H1 (cell line): Measurements from ENCODE around the gene RASGRF1. TPM values are rescaled to one million over a fixed set of nuclear protein-coding genes. Genes with fewer than 3 reads are reported as not detected.

Source experiments
- CTCF ChIA-PET: fragments of 300-600 bp; sonication (Branson Sonifier 250); formaldehyde crosslinking; loops from one replicate; lab custom pipeline; 2021; ENCODE audit not compliant: partially characterized antibody; lab: Charles Lee
- POLR2A ChIA-PET: fragments of 300-600 bp; sonication (Branson Sonifier 250); formaldehyde crosslinking; loops from one replicate; lab custom pipeline; 2021; ENCODE audit warnings: inconsistent platforms; ENCODE audit not compliant: partially characterized antibody; lab: Charles Lee
- DNase-seq, 2 experiments: peaks; one replicate each; pipeline versions ENCODE4 v3.0.0 to v3.0.0-alpha.2; 2010 to 2022; ENCODE audit warnings: low spot score in 2 of 2, low read depth in 1 of 2, mixed read lengths in 1 of 2
- FAIRE-seq: peaks from 2 replicates; lab custom pipeline; 2011; peaks lifted over from hg19 to GRCh38; lab: Jason Lieb, UNC
- H2AFZ ChIP-seq: 2 replicates; pipeline ENCODE4 v1.8.1; 2012; ENCODE audit warnings: low read length, inconsistent platforms
- H2AK5ac ChIP-seq: 2 replicates; pipeline ENCODE4 v1.6.1; 2013; ENCODE audit warnings: low read depth, low read length
- H2BK120ac ChIP-seq: replicated peaks from 2 replicates; pipeline ENCODE3; 2013; ENCODE audit warnings: low read depth, low read length, inconsistent platforms
- H2BK12ac ChIP-seq: 2 replicates; pipeline ENCODE4 v1.6.1; 2013; ENCODE audit warnings: low read depth, low read length
- H2BK15ac ChIP-seq: 2 replicates; pipeline ENCODE4 v1.6.1; 2013; ENCODE audit warnings: low read length
- H2BK20ac ChIP-seq: 2 replicates; pipeline ENCODE4 v1.6.1; 2013; ENCODE audit warnings: low read length
- H2BK5ac ChIP-seq: 2 replicates; pipeline ENCODE4 v1.6.1; 2013; ENCODE audit warnings: low read depth, low read length
- H3K14ac ChIP-seq: 2 replicates; pipeline ENCODE4 v1.6.1; 2013; ENCODE audit warnings: inconsistent platforms; ENCODE audit not compliant: insufficient read length
- H3K18ac ChIP-seq: 2 replicates; pipeline ENCODE4 v1.6.1; 2013; ENCODE audit warnings: low read length; ENCODE audit errors: extremely low read depth
- H3K23ac ChIP-seq: 2 replicates; pipeline ENCODE4 v1.6.1; 2013; ENCODE audit warnings: inconsistent platforms; ENCODE audit not compliant: insufficient read length
- H3K23me2 ChIP-seq: 2 replicates; pipeline ENCODE4 v1.6.1; 2013; ENCODE audit warnings: low read depth, low read length
- H3K27ac ChIP-seq: 2 replicates; pipeline ENCODE4 v1.6.1; 2011; ENCODE audit warnings: low read depth, low read length, inconsistent platforms
- H3K27me3 ChIP-seq, 4 experiments: replicated peaks in 1 of 4; 1 replicate in 1 of 4; 2 replicates in 3 of 4; pipeline versions ENCODE4 v1.6.1 to v1.8.1; 2011 to 2013; ENCODE audit warnings: low read length in 3 of 4, mild to moderate bottlenecking in 3 of 4, inconsistent platforms in 2 of 4, mixed read lengths in 2 of 4, moderate library complexity in 1 of 4; ENCODE audit not compliant: control insufficient read depth in 3 of 4, insufficient read depth in 3 of 4; ENCODE audit errors: extremely low read depth in 1 of 4
- H3K36me3 ChIP-seq, 4 experiments: 2 replicates each; pipeline versions ENCODE4 v1.6.1 to v1.8.1; 2011 to 2013; ENCODE audit warnings: mild to moderate bottlenecking in 4 of 4, low read length in 3 of 4, moderate library complexity in 2 of 4, control low read depth in 1 of 4, inconsistent platforms in 1 of 4; ENCODE audit not compliant: insufficient read depth in 4 of 4, control insufficient read depth in 2 of 4
- H3K4ac ChIP-seq: replicated peaks from 2 replicates; pipeline ENCODE3; 2013; ENCODE audit warnings: low read length, low read depth, mixed read lengths, inconsistent platforms; ENCODE audit not compliant: insufficient read length
- H3K4me1 ChIP-seq, 4 experiments: replicated peaks in 1 of 4; 1 replicate in 1 of 4; 2 replicates in 3 of 4; pipeline versions ENCODE4 v1.6.1 to v1.8.1; 2011 to 2013; ENCODE audit warnings: low read length in 3 of 4, inconsistent platforms in 2 of 4, mixed read lengths in 1 of 4; ENCODE audit not compliant: insufficient read depth in 4 of 4, control insufficient read depth in 3 of 4
- H3K4me2 ChIP-seq, 2 experiments: 2 replicates each; pipeline versions ENCODE4 v1.6.1 to v1.8.1; 2011 to 2013; ENCODE audit warnings: low read depth in 2 of 2, low read length in 2 of 2, control low read depth in 1 of 2, inconsistent platforms in 1 of 2, mild to moderate bottlenecking in 1 of 2; ENCODE audit not compliant: insufficient read depth in 1 of 2
- H3K4me3 ChIP-seq, 4 experiments: fragments of 200-600, 300-600 bp in 1 of 4; sonication (generic), shearing (Covaris generic), sonication (Bioruptor Twin) in 1 of 4; 2 replicates each; pipeline versions ENCODE4 v1.5.1 to v1.8.1; 2011 to 2016; ENCODE audit warnings: low read length in 4 of 4, low read depth in 3 of 4, control low read depth in 2 of 4, inconsistent platforms in 2 of 4, mild to moderate bottlenecking in 2 of 4, mixed read lengths in 1 of 4, moderate library complexity in 1 of 4; ENCODE audit not compliant: insufficient read depth in 2 of 4; ENCODE audit errors: extremely low read depth in 1 of 4
- H3K56ac ChIP-seq: replicated peaks from 2 replicates; pipeline ENCODE3; 2013; ENCODE audit warnings: low read depth, mild to moderate bottlenecking, mixed read lengths, low read length, inconsistent platforms; ENCODE audit not compliant: insufficient read length
- H3K79me1 ChIP-seq: 2 replicates; pipeline ENCODE4 v1.6.1; 2013; ENCODE audit warnings: low read depth, low read length, control low read depth
- H3K79me2 ChIP-seq, 2 experiments: 2 replicates each; pipeline versions ENCODE4 v1.6.1 to v1.8.1; 2012 to 2013; ENCODE audit warnings: low read length in 2 of 2, mild to moderate bottlenecking in 2 of 2, inconsistent platforms in 1 of 2; ENCODE audit not compliant: insufficient read depth in 2 of 2, control insufficient read depth in 1 of 2
- H3K9ac ChIP-seq, 4 experiments: replicated peaks in 1 of 4; 1 replicate in 1 of 4; 2 replicates in 3 of 4; pipeline versions ENCODE4 v1.6.1 to v1.8.1; 2011 to 2013; ENCODE audit warnings: low read depth in 3 of 4, low read length in 3 of 4, control low read depth in 2 of 4, mild to moderate bottlenecking in 2 of 4, moderate library complexity in 2 of 4, inconsistent platforms in 1 of 4; ENCODE audit errors: extremely low read depth in 1 of 4
- H3K9me3 ChIP-seq, 2 experiments: 2 replicates each; pipeline versions ENCODE4 v1.6.1 to v1.8.1; 2012 to 2013; ENCODE audit warnings: mild to moderate bottlenecking in 2 of 2, moderate library complexity in 2 of 2, control low read depth in 1 of 2, inconsistent platforms in 1 of 2, low read depth in 1 of 2, low read length in 1 of 2, mixed read lengths in 1 of 2; ENCODE audit not compliant: insufficient read depth in 2 of 2
- H4K20me1 ChIP-seq, 2 experiments: replicated peaks in 1 of 2; 2 replicates each; pipeline versions ENCODE3 to v1.8.1; 2011 to 2013; ENCODE audit warnings: inconsistent platforms in 2 of 2, low read length in 2 of 2, mild to moderate bottlenecking in 1 of 2; ENCODE audit not compliant: insufficient read depth in 2 of 2, control insufficient read depth in 1 of 2
- H4K5ac ChIP-seq: 2 replicates; pipeline ENCODE4 v1.6.1; 2013; ENCODE audit warnings: low read length, low read depth, mixed read lengths, inconsistent platforms; ENCODE audit not compliant: insufficient read length
- H4K8ac ChIP-seq: 2 replicates; pipeline ENCODE4 v1.8.0; 2013; ENCODE audit warnings: mild to moderate bottlenecking, moderate library complexity, low read length, inconsistent platforms; ENCODE audit not compliant: insufficient read depth; ENCODE audit errors: extremely low read depth
- H4K91ac ChIP-seq: replicated peaks from 2 replicates; pipeline ENCODE3; 2013; ENCODE audit warnings: low read length, mixed read lengths, inconsistent platforms; ENCODE audit not compliant: insufficient read length
- CEBPB ChIP-seq: IDR thresholded peaks from 2 replicates; pipeline ENCODE4 v1.6.1; 2012; ENCODE audit warnings: low read depth, low read length
- CHD2 ChIP-seq: IDR thresholded peaks from 2 replicates; pipeline ENCODE4 v1.6.1; 2012; ENCODE audit warnings: low read length, improper control_type of control experiment
- CTBP2 ChIP-seq: IDR thresholded peaks from 2 replicates; pipeline ENCODE4 v1.7.0; 2011; ENCODE audit warnings: borderline replicate concordance, mild to moderate bottlenecking, moderate library complexity, mixed read lengths, low read length; ENCODE audit not compliant: insufficient read depth, insufficient read length
- E2F6 ChIP-seq: IDR thresholded peaks from 2 replicates; pipeline ENCODE4 v1.6.1; 2012; ENCODE audit warnings: inconsistent platforms
- FOSL1 ChIP-seq: IDR thresholded peaks from 2 replicates; pipeline ENCODE4 v1.6.1; 2011; ENCODE audit warnings: mild to moderate bottlenecking, low read depth, low read length, moderate library complexity; ENCODE audit not compliant: insufficient read depth
- JUND ChIP-seq: IDR thresholded peaks from 2 replicates; pipeline ENCODE4 v1.6.1; 2011; ENCODE audit warnings: mild to moderate bottlenecking, improper control_type of control experiment, low read length
- KDM1A ChIP-seq: fragments of 200-600, 300-600 bp; sonication (generic); IDR thresholded peaks from 2 replicates; pipeline ENCODE4 v1.7.1; 2016; ENCODE audit warnings: mild to moderate bottlenecking, low read length, borderline replicate concordance
- PHF8 ChIP-seq: fragments of 200-600 bp; sonication (generic); conservative IDR thresholded peaks from 2 replicates; pipeline ENCODE4 v1.7.1; 2012; ENCODE audit warnings: low read depth, mild to moderate bottlenecking, inconsistent platforms, low read length, moderate library complexity
- POU5F1 ChIP-seq: IDR thresholded peaks from 2 replicates; pipeline ENCODE4 v1.6.1; 2011; ENCODE audit warnings: low read depth, mild to moderate bottlenecking, low read length, moderate library complexity
- RBBP5 ChIP-seq: IDR thresholded peaks from 2 replicates; pipeline ENCODE4 v1.7.1; 2012; ENCODE audit warnings: low read depth, mild to moderate bottlenecking, inconsistent platforms, low read length, moderate library complexity, borderline replicate concordance
- SIRT6 ChIP-seq: IDR thresholded peaks from one replicate; pipeline ENCODE4 v1.7.1; 2012; ENCODE audit warnings: low read length, inconsistent platforms
- TBP ChIP-seq: IDR thresholded peaks from 2 replicates; pipeline ENCODE4 v1.6.1; 2011; ENCODE audit warnings: low read depth, low read length, improper control_type of control experiment
- TEAD4 ChIP-seq: IDR thresholded peaks from 2 replicates; pipeline ENCODE4 v1.6.1; 2012; ENCODE audit warnings: low read depth, low read length, inconsistent platforms, mixed read lengths
- WGBS, 2 experiments: shearing (Covaris generic) in 1 of 2; methylation state at CpG; one replicate each; pipeline versions ENCODE4 v1.1.6 to v1.1.7; 2013 to 2015; ENCODE audit warnings: low lambda C conversion rate in 2 of 2, mixed read lengths in 2 of 2, inconsistent platforms in 1 of 2, low coverage in 1 of 2, missing lambda C conversion rate in 1 of 2; ENCODE audit not compliant: insufficient replicate concordance in 2 of 2, insufficient coverage in 1 of 2, insufficient read length in 1 of 2; ENCODE audit errors: extremely low coverage in 1 of 2, missing lambda C conversion rate in 1 of 2; 5-methylcytosine and 5-hydroxymethylcytosine counted together
- polyA plus RNA-seq, 7 experiments: library from polyadenylated mRNA; depleted of rRNA in 3 of 7; stranded (reverse) in 5 of 7; unstranded in 2 of 7; fragments of >200 nt in 5 of 7; fragments of 200-250 nt in 2 of 7; gene quantifications; 1 replicate in 5 of 7; 2 replicates in 1 of 7; 4 replicates in 1 of 7; pipeline versions ENCODE4 v1.2.1 to v1.2.3, GENCODE V29; 2011 to 2013; ENCODE audit warnings: missing spikeins in 2 of 7, mixed read lengths in 2 of 7
- total RNA-seq: library from RNA; stranded (reverse); fragmentation: NEBNext Ultra II Directional; extraction: Animal tissue kit (Norgen Biotek cat#: 25700); gene quantifications from 2 replicates; pipeline ENCODE4 v1.2.1, GENCODE V29; 2021

The RASGRF1 gene
- total and polyA plus RNA-seq, 2 of the 8 experiments (the other 6 are each of a cell fraction or from before 2014, with no cell fraction given), result 0.42 to 0.67 TPM

DNA sequence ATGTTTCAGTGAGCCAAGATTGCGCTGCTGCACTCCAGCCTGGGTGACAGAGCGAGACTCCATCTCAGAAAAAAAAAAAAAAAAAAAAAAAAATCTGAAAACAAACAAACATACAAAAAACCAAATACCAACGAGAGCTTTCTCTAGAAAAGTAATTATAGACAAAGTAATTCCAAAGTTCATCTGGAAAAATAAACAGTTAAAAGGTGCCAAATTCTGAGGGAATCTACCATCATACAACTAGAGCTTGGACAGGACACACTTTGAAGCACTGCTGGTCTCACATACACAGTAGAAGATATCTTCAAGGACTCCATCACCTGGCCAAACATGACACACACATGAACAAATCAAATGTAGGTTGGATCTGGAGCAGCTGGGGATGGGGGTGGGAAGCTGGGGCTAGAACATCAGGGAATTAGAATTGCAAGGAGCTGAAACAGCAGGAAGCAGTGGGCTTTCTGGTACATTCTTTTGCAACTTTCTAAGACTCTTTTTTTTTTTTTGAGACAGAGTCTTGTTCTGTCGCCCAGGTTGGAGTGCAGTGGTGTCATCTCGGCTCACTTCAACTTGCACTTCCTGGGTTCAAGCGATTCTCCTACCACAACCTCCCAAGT, 104.6 kb downstream of the RASGRF1 start:
- Histone ChIP-seq H3K79me2 (no peaks in the 10 kb centered on the region), H3K14ac (no peak overlapping the region), H3K27ac (no peak overlapping the region), H3K18ac (no peak overlapping the region), H3K79me1 (no peaks in the 10 kb centered on the region), H3K23ac (no peak overlapping the region), H2BK20ac (no peak overlapping the region), H4K20me1 (no peaks in the 10 kb centered on the region), H2BK5ac (no peak overlapping the region), H3K4me3 (no peak overlapping the region), H2BK15ac (no peak overlapping the region), H3K4me1 (no peaks in the 10 kb centered on the region), H3K4ac (no peak overlapping the region), H3K56ac (no peak overlapping the region), H3K9me3 (no peaks in the 10 kb centered on the region), H2BK12ac (no peak overlapping the region), H3K4me2 (no peak overlapping the region), H3K9ac (no peak overlapping the region), H4K5ac (no peak overlapping the region), H2AFZ (no peak overlapping the region), H3K23me2 (no peaks in the 10 kb centered on the region), H4K91ac (no peak overlapping the region), H2BK120ac (no peak overlapping the region), H2AK5ac (no peak overlapping the region), H3K36me3 (no peaks in the 10 kb centered on the region), H4K8ac (no peak overlapping the region), H3K27me3 (no peaks in the 10 kb centered on the region; a peak in 1 of 7 replicates)
- FAIRE-seq (no peak), DNase-seq (no peak)
- POLR2A ChIA-PET, result no interaction called here
- WGBS, 2 experiments, result 96% methylated on average over 6 of the region's 6 CpGs; no CpG with 5 or more reads in 1 of the 2 experiments
- CTCF ChIA-PET, result interaction anchor here (0.6 to 2.6 kb wide), 8 partner anchors 14 to 1472 kb away, joined by 3 to 9 read pairs (median 4); no protein-coding TSS in a partner anchor
- no peak for TF ChIP-seq FOSL1
- TF ChIP-seq JUND, result no peak
- TF ChIP-seq KDM1A, result no peak
- no peak for TF ChIP-seq POU5F1
- no peak for TF ChIP-seq CTBP2
- TF ChIP-seq PHF8, result no peak
- no peak for TF ChIP-seq CHD2
- no peak for TF ChIP-seq SIRT6
- no peak for TF ChIP-seq CEBPB
- TF ChIP-seq TEAD4, result no peak
- TF ChIP-seq TBP, result no peak
- no peak for TF ChIP-seq E2F6
- TF ChIP-seq RBBP5, result no peak
